Tibial nerve (tissue), 4 donors: ENCODE measurements around the gene OR10H1. TPM values are rescaled to one million over a fixed set of nuclear protein-coding genes. Genes with fewer than 3 reads are reported as not detected.
"Not testable (repeated sequence)": the region's sequence is repeated elsewhere in the genome, so short reads cannot be mapped to it uniquely, and the experiment has no call there.

Source experiments
- DNase-seq, 2 donors: peaks; one replicate each; pipeline ENCODE4 v3.0.0-alpha.2; 2019; ENCODE audit warnings: low spot score in 2 of 2
- H3K27ac ChIP-seq, 4 donors: fragments of 200-600 bp; sonication (generic) in 3 of 4; one replicate each; pipeline ENCODE4 v1.5.1; 2017 to 2019; ENCODE audit warnings: mild to moderate bottlenecking in 1 of 4
- H3K27me3 ChIP-seq, 2 donors: fragments of 200-600 bp; sonication (generic) in 1 of 2; one replicate each; pipeline versions ENCODE4 v1.5.1 to v1.6.0; 2017 to 2019
- H3K36me3 ChIP-seq, 3 donors: fragments of 200-600 bp; sonication (generic); one replicate each; pipeline ENCODE4 v1.5.1; 2018 to 2019
- H3K4me1 ChIP-seq, 4 donors: fragments of 200-600 bp; sonication (generic) in 3 of 4; one replicate each; pipeline ENCODE4 v1.5.1; 2017 to 2019
- H3K4me3 ChIP-seq, 4 donors: fragments of 200-600 bp; sonication (generic) in 3 of 4; one replicate each; pipeline ENCODE4 v1.5.1; 2017 to 2019; ENCODE audit warnings: mild to moderate bottlenecking in 1 of 4, moderate library complexity in 1 of 4
- H3K9me3 ChIP-seq, 4 donors: fragments of 200-600 bp; sonication (generic) in 3 of 4; one replicate each; pipeline ENCODE4 v1.5.1; 2017 to 2019
- EP300 ChIP-seq, 2 donors: sonication (generic); formaldehyde crosslinking; IDR thresholded peaks; one replicate each; pipeline ENCODE4 v1.6.1; 2017; ENCODE audit warnings: antibody characterized with exemption in 2 of 2, mild to moderate bottlenecking in 1 of 2
- POLR2A ChIP-seq, 2 donors: fragments of 450-650 bp; IDR thresholded peaks; one replicate each; pipeline ENCODE4 v1.6.1; 2017; ENCODE audit warnings: antibody characterized with exemption in 2 of 2, mild to moderate bottlenecking in 2 of 2, moderate library complexity in 2 of 2
- WGBS, 2 donors: methylation state at CpG; one replicate each; pipeline ENCODE4 v1.1.5; 2018; 5-methylcytosine and 5-hydroxymethylcytosine counted together
- total RNA-seq, 4 donors: library from RNA; depleted of rRNA; stranded (reverse); fragments of >200 nt; gene quantifications; one replicate each; pipeline ENCODE4 v1.1.0, GENCODE V29; 2016
- TF ChIP-seq, protein P1 (sequence below), 5 experiments: fragments of 200-600 bp in 3 of 5; fragments of 450-650 bp in 2 of 5; sonication (generic) in 3 of 5; IDR thresholded peaks; one replicate each; pipeline ENCODE4 v1.5.1; 2016 to 2019; ENCODE audit warnings: antibody characterized with exemption in 5 of 5, mild to moderate bottlenecking in 3 of 5, moderate library complexity in 2 of 5

OR10H1 gene
- total RNA-seq, 4 donors from 2014 or later = not detected

DNA sequence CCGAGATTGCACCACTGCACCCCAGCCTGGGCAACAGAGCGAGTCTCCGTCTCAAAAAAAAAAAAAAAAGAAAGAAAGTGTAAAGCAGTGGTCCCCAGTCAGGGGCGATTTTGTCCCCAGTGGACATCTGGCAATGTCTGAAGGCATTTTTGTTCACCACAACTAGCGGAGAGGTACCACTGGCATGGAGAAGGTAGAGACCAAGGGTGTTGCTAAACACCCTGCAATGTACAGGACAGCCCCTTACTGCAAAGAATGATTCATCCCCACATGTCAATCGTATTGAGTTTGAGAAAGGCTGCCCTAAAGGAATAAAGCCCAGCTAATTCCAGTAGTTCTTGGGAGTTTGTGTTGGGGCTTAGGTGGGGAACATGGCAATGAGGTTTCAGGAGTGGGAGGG lies 43.7 kb upstream of the OR10H1 start:
- Histone ChIP-seq H3K27ac (no peak overlapping the region), H3K4me3 (no peak overlapping the region), H3K36me3 (no peaks in the 10 kb centered on the region), H3K4me1 (no peaks in the 10 kb centered on the region), H3K9me3 (no peaks in the 10 kb centered on the region), H3K27me3 (peaks cover 0 to 14% of the 10 kb centered on the region in 2 donors)
- no peak for TF ChIP-seq EP300 (IDR thresholded peaks at IDR 0.05)
- TF ChIP-seq, protein P1, sequence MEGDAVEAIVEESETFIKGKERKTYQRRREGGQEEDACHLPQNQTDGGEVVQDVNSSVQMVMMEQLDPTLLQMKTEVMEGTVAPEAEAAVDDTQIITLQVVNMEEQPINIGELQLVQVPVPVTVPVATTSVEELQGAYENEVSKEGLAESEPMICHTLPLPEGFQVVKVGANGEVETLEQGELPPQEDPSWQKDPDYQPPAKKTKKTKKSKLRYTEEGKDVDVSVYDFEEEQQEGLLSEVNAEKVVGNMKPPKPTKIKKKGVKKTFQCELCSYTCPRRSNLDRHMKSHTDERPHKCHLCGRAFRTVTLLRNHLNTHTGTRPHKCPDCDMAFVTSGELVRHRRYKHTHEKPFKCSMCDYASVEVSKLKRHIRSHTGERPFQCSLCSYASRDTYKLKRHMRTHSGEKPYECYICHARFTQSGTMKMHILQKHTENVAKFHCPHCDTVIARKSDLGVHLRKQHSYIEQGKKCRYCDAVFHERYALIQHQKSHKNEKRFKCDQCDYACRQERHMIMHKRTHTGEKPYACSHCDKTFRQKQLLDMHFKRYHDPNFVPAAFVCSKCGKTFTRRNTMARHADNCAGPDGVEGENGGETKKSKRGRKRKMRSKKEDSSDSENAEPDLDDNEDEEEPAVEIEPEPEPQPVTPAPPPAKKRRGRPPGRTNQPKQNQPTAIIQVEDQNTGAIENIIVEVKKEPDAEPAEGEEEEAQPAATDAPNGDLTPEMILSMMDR (IDR thresholded peaks at IDR 0.05) = no peak
- TF ChIP-seq POLR2A (IDR thresholded peaks at IDR 0.05) = no peak
- no peak for DNase-seq
- 74 to 82% methylated on average over 6 of the region's 6 CpGs for WGBS, 2 donors

GRCh38 chr19:15850385-15850784 lies 34.9 kb upstream of the OR10H1 start:
- H3K4me3 ChIP-seq = no peak overlapping the region
- TF ChIP-seq, protein P1 (IDR thresholded peaks at IDR 0.05) = no peak
- no peak for TF ChIP-seq POLR2A (IDR thresholded peaks at IDR 0.05)
- no peak for TF ChIP-seq EP300 (IDR thresholded peaks at IDR 0.05)
- WGBS, 2 donors = 77 to 83% methylated on average over 3 of the region's 3 CpGs
- peaks cover 0 to 4% (median 0%) of the 10 kb centered on the region in 4 donors for H3K9me3 ChIP-seq
- H3K4me1 ChIP-seq = no peaks in the 10 kb centered on the region
- no peak overlapping the region for H3K27ac ChIP-seq
- peaks cover 0 to 4% of the 10 kb centered on the region in 2 donors for H3K27me3 ChIP-seq
- no peaks in the 10 kb centered on the region for H3K36me3 ChIP-seq
- DNase-seq = no peak

- H3K36me3 ChIP-seq = no peaks in the 10 kb centered on the region
- H3K27me3 ChIP-seq = no peaks in the 10 kb centered on the region
- TF ChIP-seq EP300 (IDR thresholded peaks at IDR 0.05) (no peak), POLR2A (IDR thresholded peaks at IDR 0.05) (no peak)
- TF ChIP-seq, protein P1 (IDR thresholded peaks at IDR 0.05) = no peak
- H3K4me1 ChIP-seq = no peaks in the 10 kb centered on the region
- no peak for DNase-seq
- 83 to 86% methylated on average over 6 of the region's 6 CpGs for WGBS, 2 donors
- H3K4me3 ChIP-seq = no peak overlapping the region
- H3K27ac ChIP-seq = no peak overlapping the region
- H3K9me3 ChIP-seq = no peaks in the 10 kb centered on the region
Observed at GRCh38 chr19:15846923-15847322, 31.5 kb upstream of the OR10H1 start.

GRCh38 chr19:15843894-15844222 lies 28.4 kb upstream of the OR10H1 start:
- H3K9me3 ChIP-seq, H3K27me3 ChIP-seq, H3K36me3 ChIP-seq, H3K4me1 ChIP-seq, H3K27ac ChIP-seq, H3K4me3 ChIP-seq: not testable (repeated sequence)
- WGBS, 2 donors = 67 to 68% methylated on average over 8 of the region's 8 CpGs
- DNase-seq = peak in 1 of 2 donors; percentile 12

DNA sequence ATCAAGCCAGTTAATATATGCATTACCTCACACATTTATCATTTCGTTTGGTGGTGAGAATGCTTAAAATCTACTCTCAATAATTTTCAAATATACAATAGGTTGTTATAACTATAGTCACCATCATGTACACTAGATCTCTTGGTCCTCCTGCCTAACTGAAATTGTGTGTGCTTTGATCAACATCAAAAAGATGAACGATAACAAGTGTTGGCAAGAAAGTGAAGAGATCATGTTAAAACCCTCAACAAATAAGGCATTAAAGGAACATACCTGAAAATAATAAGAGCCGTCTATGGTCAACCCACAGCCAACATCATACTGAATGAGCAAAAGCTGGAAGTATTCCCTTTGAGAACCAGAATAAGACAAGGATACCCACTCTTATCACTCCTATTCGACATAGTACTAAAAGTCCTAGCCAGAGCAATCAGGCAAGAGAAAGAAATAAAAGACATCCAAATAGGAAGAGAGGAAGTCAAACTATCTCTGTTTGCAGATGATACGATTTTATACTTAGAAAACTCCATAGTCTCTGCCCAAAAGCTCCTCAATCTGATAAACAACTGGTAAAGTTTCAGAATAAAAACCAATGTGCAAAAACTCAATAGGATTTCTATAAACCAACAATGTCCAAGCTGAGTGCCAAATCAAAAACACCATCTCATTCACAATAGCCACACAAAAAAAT lies 27.9 kb upstream of the OR10H1 start:
- Histone ChIP-seq H3K36me3 (no peaks in the 10 kb centered on the region), H3K4me3 (no peak overlapping the region), H3K27ac (no peak overlapping the region), H3K4me1 (no peaks in the 10 kb centered on the region), H3K27me3 (no peaks in the 10 kb centered on the region), H3K9me3 (no peaks in the 10 kb centered on the region)
- 67 to 73% methylated on average over 5 of the region's 5 CpGs for WGBS, 2 donors
- no peak for DNase-seq
- TF ChIP-seq, protein P1 (IDR thresholded peaks at IDR 0.05) = no peak
- TF ChIP-seq POLR2A (IDR thresholded peaks at IDR 0.05) = no peak
- no peak for TF ChIP-seq EP300 (IDR thresholded peaks at IDR 0.05)
